ENCODE data around the gene ISLR. TPM values are rescaled to one million over a fixed set of nuclear protein-coding genes. Genes with fewer than 3 reads are reported as not detected.

The ISLR gene
- total and polyA plus RNA-seq, 2 of the 4 experiments (the other 2 are of a cell fraction) = under 0.01 to 0.79 TPM

DNA sequence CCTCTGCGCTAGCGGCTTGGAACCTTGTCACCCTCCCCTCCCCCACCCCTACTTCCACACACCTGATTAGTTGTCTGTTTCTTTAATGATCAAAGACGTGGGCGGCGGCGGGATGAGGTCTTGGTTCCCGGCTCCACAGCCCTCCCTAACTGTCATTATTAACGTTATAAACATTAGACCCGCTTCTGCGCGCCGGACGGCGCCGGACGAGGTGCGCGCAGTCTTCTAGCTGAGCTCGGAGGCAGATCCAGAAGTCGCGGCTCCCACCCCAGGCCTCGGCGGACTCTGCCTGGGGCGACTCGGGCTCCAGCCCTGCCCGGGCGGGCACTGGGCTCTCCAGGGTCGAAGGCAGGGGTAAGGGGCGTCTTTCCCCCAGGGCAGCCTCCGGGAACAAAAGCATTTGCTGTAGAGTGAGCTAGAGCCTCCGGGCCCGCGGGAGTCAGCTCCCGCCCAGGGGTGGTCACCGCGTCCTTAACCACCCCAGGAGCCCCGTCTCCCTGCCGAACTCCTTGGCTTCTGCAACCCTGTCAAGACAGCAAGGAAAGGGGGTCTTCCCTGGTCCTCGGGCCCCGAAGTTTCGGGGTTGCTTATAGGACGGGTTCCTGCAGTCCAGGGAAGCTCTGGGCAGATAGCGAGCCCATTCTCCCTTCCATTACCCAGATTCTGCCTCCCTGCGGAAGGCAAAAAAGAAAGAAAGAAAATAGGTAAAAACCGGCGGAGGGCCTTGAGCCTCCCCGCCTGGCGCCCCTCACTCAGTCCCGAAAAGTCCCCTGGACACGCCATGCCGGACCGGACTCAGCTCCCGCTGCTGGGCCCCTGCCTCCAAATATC is 45.3 kb upstream of the ISLR start:
- no TSS peak for BruUV-seq (replicated peaks)
- no peak overlapping the region for H2BK20ac ChIP-seq (ENCODE audit: low read depth, low read length)
- no peak overlapping the region for H3K18ac ChIP-seq (ENCODE audit: low read depth, low read length)
- no peak overlapping the region for H3K56ac ChIP-seq (ENCODE audit: extremely low read depth, insufficient read depth, low read length)
- H2BK15ac ChIP-seq (ENCODE audit: low read depth, low read length) = no peak overlapping the region
- H3K9me3 ChIP-seq (ENCODE audit: control insufficient read depth, insufficient read depth, low read length) = peaks cover 5% of the 10 kb centered on the region
- dilution Hi-C loops (cut with HindIII; ENCODE audit: low sequenced_read_pairs, unreplicated experiment) = no loop called here
- H3K4me3 ChIP-seq (ENCODE audit: insufficient read depth, low read depth, low read length) = peak overlapping the region; percentile 16; the same call in 1 of the 2 replicates
- H3K4me2 ChIP-seq (ENCODE audit: low read depth, low read length) = peak overlapping the region; percentile 86
- ATAC-seq (ENCODE audit: low read depth) (peak; percentile 64), DNase-seq (no peak)
- H3K4ac ChIP-seq (ENCODE audit: low read depth, low read length) = no peak overlapping the region
- no peak overlapping the region for H4K8ac ChIP-seq (ENCODE audit: low read depth in 2 of 2, low read length in 2 of 2)
- WGBS, 2 experiments (ENCODE audit: extremely low coverage in 2 of 2, insufficient read length in 1 of 2) = 20% methylated on average over 15 of the region's 53 CpGs; no CpG with 5 or more reads in 1 of the 2 experiments
- H3K79me1 ChIP-seq (ENCODE audit: low read depth in 1 of 2, low read length in 2 of 2) = no peaks in the 10 kb centered on the region
- ChIA-PET CTCF (interaction anchor here (0.6 to 1.3 kb wide), 3 partner anchors 122 to 193 kb away, joined by 3 to 8 read pairs (median 4); no protein-coding TSS in a partner anchor), POLR2A (ENCODE audit: unreplicated experiment) (no interaction called here)
- H2AFZ ChIP-seq (replicated peaks; ENCODE audit: low read length, poor library complexity) = peak overlapping the region; percentile 78
- in situ Hi-C loops (cut with MboI; ENCODE audit: low sequenced_read_pairs) = loop anchor here (5.0 kb wide), 2 partner anchors 71 to 179 kb away; no protein-coding TSS in a partner anchor
- intact Hi-C loops (cut with micrococcal nuclease) = loop anchor here (1.0 kb wide), 5 partner anchors 74 to 194 kb away; no protein-coding TSS in a partner anchor
- H3K9me1 ChIP-seq (ENCODE audit: insufficient read depth, low read length) = 0 out of 2 replicates have a peak, but pooled peaks cover 2% of the 10 kb centered on the region
- no peak overlapping the region for H2AK5ac ChIP-seq (ENCODE audit: low read depth, low read length)
- H2BK5ac ChIP-seq (ENCODE audit: low read depth, low read length, poor library complexity, severe bottlenecking) = no peak overlapping the region
- no peak overlapping the region for H3K27ac ChIP-seq (ENCODE audit: insufficient read depth, low read length)
- no peak overlapping the region for H4K5ac ChIP-seq (ENCODE audit: low read depth, low read length)
- no peak overlapping the region for H2BK120ac ChIP-seq (ENCODE audit: low read depth, low read length)
- H4K20me1 ChIP-seq (ENCODE audit: insufficient read depth, low read length) = peaks cover 14% of the 10 kb centered on the region; the same call in 1 of the 2 replicates
- H3K4me1 ChIP-seq (ENCODE audit: control insufficient read depth, insufficient read depth, low read length) = no peaks in the 10 kb centered on the region; the same call in 1 of the 2 replicates
- no peak overlapping the region for H3K9ac ChIP-seq (ENCODE audit: low read depth, low read length)
- H3K27me3 ChIP-seq (ENCODE audit: control insufficient read depth, insufficient read depth, low read length) = peaks cover 89% of the 10 kb centered on the region
- no peak overlapping the region for H2AK9ac ChIP-seq (replicated peaks; ENCODE audit: low read depth, low read length, poor library complexity)
- no peak overlapping the region for H3K23ac ChIP-seq (ENCODE audit: low read depth, low read length)
- H3K36me3 ChIP-seq (ENCODE audit: control insufficient read depth, insufficient read depth, low read length) = no peaks in the 10 kb centered on the region
- H3K14ac ChIP-seq (replicated peaks; ENCODE audit: low read depth, low read length) = no peak overlapping the region
- no peak overlapping the region for H4K91ac ChIP-seq (ENCODE audit: insufficient read depth, low read depth, low read length)
- TF ChIP-seq NFE2L2 (IDR thresholded peaks at IDR 0.05; ENCODE audit: low read depth, low read length) (no peak), FOS (IDR thresholded peaks at IDR 0.05; ENCODE audit: low read depth, low read length) (no peak), MAZ (IDR thresholded peaks at IDR 0.05; ENCODE audit: borderline replicate concordance, low read depth, low read length) (no peak), SMC3 (IDR thresholded peaks at IDR 0.05; ENCODE audit: low read depth, low read length) (no peak), BHLHE40 (IDR thresholded peaks at IDR 0.05; ENCODE audit: low read depth, low read length) (no peak), POLR2A (IDR thresholded peaks at IDR 0.05; ENCODE audit: low read depth, low read length) (no peak), MXI1 (IDR thresholded peaks at IDR 0.05; ENCODE audit: borderline replicate concordance, low read depth, low read length) (no peak), CEBPB (IDR thresholded peaks at IDR 0.05; ENCODE audit: low read depth, low read length) (no peak), MAFK (IDR thresholded peaks at IDR 0.05; ENCODE audit: low read depth, low read length) (no peak), RFX5 (IDR thresholded peaks at IDR 0.05; ENCODE audit: low read depth, low read length) (no peak), RAD21 (IDR thresholded peaks at IDR 0.05; ENCODE audit: low read length) (no peak), CHD1 (IDR thresholded peaks at IDR 0.05; ENCODE audit: low read depth, low read length) (no peak), CTCF (conservative IDR thresholded peaks at IDR 0.05; ENCODE audit: low read depth, low read length) (no peak)
- TF ChIP-seq, protein P1, sequence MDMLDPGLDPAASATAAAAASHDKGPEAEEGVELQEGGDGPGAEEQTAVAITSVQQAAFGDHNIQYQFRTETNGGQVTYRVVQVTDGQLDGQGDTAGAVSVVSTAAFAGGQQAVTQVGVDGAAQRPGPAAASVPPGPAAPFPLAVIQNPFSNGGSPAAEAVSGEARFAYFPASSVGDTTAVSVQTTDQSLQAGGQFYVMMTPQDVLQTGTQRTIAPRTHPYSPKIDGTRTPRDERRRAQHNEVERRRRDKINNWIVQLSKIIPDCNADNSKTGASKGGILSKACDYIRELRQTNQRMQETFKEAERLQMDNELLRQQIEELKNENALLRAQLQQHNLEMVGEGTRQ (IDR thresholded peaks at IDR 0.05; ENCODE audit: low read depth, low read length) = no peak
